ENCODE data around the gene MGST3.
"Not testable (repeated sequence)": the region's sequence is repeated elsewhere in the genome, so short reads cannot be mapped to it uniquely, and the experiment has no call there.

The MGST3 gene

DNA sequence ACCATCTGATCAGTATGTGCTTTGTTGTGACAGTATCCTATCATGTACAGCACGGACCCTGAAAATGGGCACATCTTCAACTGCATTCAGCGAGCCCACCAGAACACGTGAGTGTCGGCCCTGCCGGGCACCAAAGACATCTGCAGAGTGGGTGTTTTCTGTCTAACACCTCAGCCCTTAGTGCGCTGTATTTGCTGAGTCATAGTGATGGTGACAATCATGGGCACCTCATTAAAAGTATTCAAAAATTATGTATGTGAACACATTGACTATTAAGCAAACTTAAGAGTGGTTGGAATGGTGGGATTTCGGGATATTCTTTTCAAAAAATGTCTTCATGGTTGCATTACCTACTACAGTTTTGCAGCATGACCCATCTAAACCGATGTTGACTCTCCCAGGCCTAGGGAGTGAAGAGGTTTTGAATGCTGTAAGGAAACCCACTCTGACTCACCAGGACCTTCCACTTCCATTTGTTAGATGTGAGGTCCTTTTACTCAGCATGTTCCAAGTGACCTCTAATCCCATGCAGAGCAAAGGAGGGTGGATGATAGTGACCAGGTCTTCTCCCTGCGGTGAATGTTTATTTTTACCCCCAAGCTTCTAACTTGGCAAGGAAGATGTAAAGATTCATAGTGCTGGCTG is 20.1 kb downstream of the MGST3 start:
- FAIRE-seq, result no peak

DNA sequence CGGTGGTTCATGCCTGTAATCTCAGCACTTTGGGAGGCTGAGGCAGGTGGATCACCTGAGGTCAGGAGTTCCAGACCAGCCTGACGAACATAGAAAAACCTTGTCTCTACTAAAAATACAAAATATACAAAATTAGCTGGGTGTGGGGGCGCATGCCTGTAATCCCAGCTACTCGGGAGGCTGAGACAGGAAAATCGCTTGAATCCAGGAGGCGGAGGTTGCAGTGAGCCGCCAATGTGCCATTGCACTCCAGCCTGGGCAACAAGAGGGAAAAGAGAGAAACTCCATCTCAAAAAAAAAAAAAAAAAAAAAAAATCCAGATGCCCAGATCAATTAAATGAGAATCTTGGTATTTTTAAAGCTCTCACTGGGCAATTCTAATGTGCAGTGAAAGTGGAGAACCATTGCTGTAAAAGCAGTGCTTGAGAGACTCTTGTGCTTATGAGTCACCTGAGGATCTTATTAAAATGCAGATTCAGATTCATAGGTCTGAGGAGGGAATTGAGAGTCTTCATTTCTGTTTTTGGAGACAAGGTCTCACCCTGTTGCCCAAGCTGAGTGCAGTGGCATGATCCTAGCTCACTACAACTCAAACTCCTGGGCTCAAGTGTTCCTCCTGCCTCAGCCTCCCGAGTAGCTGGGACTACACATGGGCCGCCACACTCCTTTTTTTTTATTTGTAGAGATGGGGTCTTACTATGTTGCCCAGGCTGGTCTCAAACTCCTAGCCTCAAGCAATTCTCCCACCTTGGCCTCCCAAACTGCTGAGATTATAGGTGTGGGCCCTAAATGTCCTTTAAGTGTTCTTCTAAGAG is 27.9 kb downstream of the MGST3 start:
- DNase-seq (ENCODE audit: insufficient read length, low spot score); FAIRE-seq: not testable (repeated sequence)

More for the DNA sequence above, 20.1 kb downstream of the MGST3 start:
- TF ChIP-seq POLR2A (IDR thresholded peaks at IDR 0.05; ENCODE audit: low read depth, low read length), result no peak
- DNase-seq (ENCODE audit: insufficient read length, low spot score), result no peak

DNA sequence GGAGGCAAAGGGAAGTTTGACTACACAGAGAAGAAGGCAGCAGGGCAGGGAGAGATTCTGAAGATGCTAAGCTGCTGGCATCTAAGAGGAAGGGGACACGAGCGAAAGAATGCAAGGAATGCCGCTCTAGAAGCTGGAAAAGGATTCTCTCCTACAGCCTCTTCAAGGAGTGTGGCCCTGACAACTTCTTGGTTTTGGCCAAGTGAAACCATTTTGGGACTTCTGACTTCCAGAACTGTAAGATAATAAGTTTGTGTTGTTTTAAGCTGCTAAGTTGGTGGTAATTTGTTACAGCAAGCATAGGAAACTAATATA is 28.5 kb downstream of the MGST3 start:
- TF ChIP-seq POLR2A (IDR thresholded peaks at IDR 0.05; ENCODE audit: low read depth, low read length), result no peak
- no peak for DNase-seq (ENCODE audit: insufficient read length, low spot score)
- no peak for FAIRE-seq

DNA sequence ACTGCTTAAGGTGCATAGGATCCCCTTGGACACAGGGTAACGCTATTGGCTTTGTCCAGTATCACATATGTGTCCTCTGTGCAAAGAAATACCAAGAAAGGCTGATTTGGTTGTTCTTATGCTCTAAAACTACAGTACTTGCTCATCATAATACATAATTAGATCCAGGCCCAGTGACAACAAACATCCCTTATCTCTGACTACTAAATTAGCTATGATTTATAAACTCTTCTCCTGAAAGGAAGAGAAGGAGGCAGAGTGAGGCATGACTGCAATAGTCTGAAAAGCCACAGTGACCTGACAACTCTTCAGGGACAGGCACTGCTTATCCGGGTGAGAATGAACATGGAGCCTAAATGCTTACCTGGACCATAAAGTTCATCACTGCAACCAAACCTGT is 30.7 kb downstream of the MGST3 start:
- FAIRE-seq, result no peak
- no peak for DNase-seq (ENCODE audit: insufficient read length, low spot score)
- no peak for TF ChIP-seq POLR2A (IDR thresholded peaks at IDR 0.05; ENCODE audit: low read depth, low read length)

DNA sequence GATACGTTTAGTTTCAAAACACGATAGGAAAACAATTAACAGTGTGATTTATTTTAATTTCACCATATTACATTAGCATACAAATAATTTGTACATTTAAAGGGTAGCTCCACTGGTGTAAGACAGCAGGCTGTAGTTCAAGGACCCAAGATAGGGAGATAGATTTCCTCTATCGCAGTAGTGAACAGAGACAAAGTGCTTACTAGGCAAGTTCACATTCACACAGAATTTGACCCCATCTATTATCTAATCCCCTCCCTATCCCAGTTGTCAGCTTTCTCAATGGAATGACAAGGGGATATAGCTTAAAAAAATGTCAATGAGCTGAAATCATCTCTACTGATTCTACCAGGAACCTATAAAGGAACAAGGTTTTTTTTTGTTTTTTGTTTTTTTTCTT is 31.2 kb downstream of the MGST3 start:
- no peak for TF ChIP-seq POLR2A (IDR thresholded peaks at IDR 0.05; ENCODE audit: low read depth, low read length)
- DNase-seq (ENCODE audit: insufficient read length, low spot score), result no peak
- no peak for FAIRE-seq

DNA sequence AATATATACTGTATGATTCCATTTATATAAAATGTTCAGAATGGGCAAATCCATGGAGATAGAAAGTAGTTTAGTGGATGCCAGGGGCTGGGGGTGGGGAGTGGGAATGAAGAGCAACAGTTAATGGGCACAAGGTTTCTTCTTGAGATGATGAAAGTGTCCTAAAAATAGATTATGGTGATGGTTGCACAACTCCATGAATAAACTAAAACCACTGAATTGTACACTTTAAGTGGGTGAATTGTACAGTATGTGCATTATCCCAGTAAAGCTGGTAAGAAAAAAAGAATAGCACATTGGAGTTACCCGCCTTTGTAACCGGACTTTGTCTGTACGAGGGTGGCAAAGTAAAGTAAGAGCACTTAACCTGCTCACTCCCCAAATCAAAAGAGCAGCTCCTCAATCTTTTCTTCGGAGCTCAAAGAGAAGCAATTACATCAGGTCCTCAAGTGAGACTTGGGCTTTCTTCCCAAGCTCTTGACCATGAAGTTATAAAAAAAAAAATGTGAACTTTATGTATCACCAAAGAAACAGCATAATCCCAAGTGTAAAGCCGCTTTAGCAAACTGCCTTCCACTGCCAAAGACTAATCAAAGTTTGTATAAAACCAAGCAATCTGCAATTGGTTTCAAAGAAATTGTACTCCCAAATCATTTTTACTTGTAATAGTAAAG is 35.3 kb downstream of the MGST3 start:
- no peak for DNase-seq (ENCODE audit: insufficient read length, low spot score)
- no peak for TF ChIP-seq POLR2A (IDR thresholded peaks at IDR 0.05; ENCODE audit: low read depth, low read length)
- no peak for FAIRE-seq

DNA sequence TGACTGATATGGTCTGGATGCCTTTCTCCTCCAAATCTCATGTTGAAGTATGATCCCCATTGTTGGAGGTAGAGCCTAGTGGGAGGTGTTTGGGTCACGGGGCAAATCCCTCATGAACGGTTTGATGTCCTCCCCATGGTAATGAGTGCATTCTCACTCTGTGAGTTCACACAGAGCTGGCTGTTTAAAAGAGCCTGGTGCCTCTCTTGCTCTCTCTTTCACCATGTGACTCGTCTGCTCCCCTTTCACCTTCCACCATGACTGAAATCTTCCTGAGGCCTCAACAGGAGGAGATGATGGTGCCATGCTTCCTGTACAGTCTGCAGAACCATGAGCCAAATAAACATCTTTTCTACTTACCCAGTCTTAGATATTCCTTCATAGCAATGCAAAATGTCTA is 37.1 kb downstream of the MGST3 start:
- no peak for DNase-seq (ENCODE audit: insufficient read length, low spot score)
- TF ChIP-seq POLR2A (IDR thresholded peaks at IDR 0.05; ENCODE audit: low read depth, low read length), result no peak
- FAIRE-seq, result no peak

DNA sequence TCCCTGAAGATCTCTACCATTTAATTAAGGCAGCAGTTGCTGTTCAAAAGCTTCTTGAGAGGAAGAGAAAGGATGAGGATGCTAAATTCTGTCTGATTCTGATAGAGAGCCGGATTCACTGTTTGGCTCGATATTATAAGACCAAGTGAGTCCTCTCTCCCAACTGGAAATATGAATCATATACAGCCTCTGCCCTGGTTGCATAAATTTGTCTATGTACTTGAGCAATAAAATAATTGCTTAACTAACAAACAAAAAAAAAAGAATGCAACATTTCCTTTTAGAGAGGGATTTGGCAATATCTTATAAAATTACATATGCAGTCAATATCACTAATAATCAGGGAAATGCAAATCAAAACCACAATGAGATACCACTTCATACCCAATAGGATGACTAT is 40.5 kb downstream of the MGST3 start:
- FAIRE-seq (no peak), DNase-seq (ENCODE audit: insufficient read length, low spot score) (no peak)
- TF ChIP-seq POLR2A (IDR thresholded peaks at IDR 0.05; ENCODE audit: low read depth, low read length), result no peak

DNA sequence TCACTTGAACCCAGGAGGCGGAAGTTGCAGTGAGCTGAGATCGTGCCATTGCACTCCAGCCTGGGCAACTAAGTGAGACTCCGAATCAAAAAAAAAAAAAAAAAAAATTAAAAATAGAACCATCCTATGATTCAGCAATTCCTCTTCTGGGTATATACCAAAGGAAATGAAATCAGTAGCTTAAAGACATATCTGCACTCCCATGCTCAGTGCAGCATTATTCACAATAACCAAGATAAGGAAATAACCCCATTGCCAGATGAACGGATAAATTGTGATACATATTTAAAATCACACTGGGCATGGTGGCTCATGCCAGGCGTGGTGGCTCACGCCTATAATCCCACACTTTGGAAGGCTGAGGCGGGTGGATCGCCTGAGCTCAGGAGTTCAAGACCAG is 43.6 kb downstream of the MGST3 start:
- TF ChIP-seq POLR2A (IDR thresholded peaks at IDR 0.05; ENCODE audit: low read depth, low read length), result no peak
- FAIRE-seq (no peak), DNase-seq (ENCODE audit: insufficient read length, low spot score) (no peak)

DNA sequence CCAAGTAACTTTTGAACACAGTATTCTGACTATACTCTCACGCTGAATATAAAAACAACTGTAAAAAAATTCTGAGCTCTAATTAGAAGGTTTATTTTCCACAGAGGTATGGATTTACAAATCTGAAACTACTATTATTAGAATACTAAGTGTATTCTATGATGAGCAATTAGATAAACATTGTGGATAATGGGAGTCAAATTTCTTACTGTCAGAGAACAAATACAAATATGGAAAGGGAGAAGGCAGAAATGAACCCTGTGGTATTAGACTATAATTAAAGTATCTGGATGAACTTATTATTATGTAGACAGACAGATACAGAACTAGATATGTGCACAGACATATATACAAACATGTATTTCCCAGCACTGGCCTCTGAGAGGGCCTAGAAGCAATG is 44.8 kb downstream of the MGST3 start:
- FAIRE-seq, result no peak
- TF ChIP-seq POLR2A (IDR thresholded peaks at IDR 0.05; ENCODE audit: low read depth, low read length), result no peak

DNA sequence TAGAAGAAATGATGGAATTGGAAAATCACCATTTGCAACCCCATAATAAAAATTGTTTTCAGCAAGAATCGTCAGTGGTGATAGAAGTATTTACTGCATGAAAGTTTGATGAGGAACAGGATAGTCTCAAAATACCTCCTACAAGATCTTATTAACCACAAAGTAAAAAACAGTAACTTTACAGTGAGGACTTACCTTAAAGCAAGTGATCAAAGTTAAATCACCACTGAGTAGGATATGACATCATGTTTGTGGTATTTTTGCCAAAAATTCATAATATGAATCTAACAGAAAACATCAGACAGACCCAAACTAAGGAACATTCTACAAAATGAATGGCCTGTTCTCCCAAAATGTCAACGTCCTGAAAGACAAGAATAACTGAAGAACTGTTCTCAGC is 47.5 kb downstream of the MGST3 start:
- no peak for TF ChIP-seq POLR2A (IDR thresholded peaks at IDR 0.05; ENCODE audit: low read depth, low read length)
- no peak for DNase-seq (ENCODE audit: insufficient read length, low spot score)
- FAIRE-seq, result peak; percentile 55

More for the DNA sequence above, 44.8 kb downstream of the MGST3 start:
- no peak for DNase-seq (ENCODE audit: insufficient read length, low spot score)

DNA sequence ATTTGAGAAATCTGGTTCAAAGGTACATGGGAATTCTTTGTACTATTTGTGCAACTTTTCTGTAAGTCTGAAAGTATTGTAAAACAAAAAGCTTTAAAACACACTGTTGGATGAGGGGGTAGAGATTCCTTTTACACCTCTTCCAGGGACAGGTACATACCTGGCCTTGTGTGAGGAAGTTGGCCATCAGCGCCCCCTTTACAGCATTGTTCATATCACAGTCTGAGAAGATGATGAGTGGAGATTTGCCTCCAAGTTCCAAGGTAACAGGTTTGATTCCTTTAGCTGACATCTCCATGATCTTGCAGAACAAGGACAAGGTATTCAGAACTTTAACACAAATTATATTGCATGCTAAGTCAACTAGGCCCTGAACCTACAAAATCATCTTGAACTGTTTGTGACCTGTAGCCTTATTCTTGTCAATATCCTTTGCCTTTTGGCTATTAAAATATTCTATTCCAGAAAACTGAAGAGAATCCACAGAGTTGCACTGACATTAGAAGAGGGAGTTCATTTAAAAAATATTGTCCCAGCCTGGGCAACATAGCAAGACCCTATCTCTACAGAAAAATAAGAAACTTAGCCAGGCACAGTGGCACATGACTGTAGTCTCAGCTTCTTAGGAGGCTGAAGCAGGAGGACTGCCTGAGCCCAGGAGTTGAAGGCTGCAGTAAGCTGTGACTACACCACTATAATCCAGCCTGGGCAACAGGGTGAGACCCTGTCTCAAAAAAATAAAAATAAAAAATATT is 48.4 kb downstream of the MGST3 start:
- FAIRE-seq (no peak), DNase-seq (ENCODE audit: insufficient read length, low spot score) (no peak)
- no peak for TF ChIP-seq POLR2A (IDR thresholded peaks at IDR 0.05; ENCODE audit: low read depth, low read length)

DNA sequence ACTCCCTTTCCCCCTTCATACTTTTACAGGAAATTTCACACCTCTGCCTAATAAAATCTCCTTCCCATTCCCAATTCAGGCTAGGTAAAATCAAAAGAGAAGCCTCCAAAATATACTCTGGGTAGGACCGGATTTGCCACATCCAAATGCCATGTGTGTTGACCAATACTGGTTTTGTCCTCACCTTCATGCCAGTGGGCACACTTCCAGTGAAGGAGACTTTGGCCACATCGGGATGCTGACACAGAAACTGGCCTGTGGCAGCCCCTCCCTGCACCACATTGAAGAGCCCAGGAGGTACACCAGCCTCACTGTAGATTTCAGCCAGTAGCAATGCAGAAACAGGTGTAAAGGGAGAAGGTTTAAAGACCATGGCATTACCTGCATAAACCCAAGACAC is 49.3 kb downstream of the MGST3 start:
- DNase-seq (ENCODE audit: insufficient read length, low spot score) (no peak), FAIRE-seq (no peak)
- TF ChIP-seq POLR2A (IDR thresholded peaks at IDR 0.05; ENCODE audit: low read depth, low read length), result no peak

DNA sequence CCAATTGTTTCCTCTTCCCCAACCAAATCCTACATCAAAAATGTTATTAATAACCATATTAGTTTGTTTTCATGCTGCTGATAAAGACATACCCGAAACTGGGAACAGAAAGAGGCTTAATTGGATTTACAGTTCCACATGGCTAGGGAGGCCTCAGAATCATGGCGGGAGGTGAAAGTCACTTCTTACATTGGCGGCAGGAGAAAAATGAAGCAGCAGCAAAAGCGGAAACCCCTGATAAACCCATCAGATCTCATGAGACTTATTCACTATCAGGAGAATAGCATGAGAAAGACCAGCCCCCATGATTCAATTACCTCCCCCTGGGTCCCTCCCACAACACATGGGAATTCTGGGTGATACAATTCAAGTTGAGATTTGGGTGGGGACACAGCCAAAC is 49.7 kb downstream of the MGST3 start:
- DNase-seq (ENCODE audit: insufficient read length, low spot score); FAIRE-seq: not testable (repeated sequence)
